ENCODE measurements around the gene MUC4.

- TF ChIP-seq CTCF (IDR thresholded peaks at IDR 0.05) (no peak), POLR2A (IDR thresholded peaks at IDR 0.05) (no peak)
These were observed 42.2 kb downstream of the MUC4 start for GRCh38 chr3:195769551-195769950.
